Esophagus squamous epithelium (tissue), 5 donors: ENCODE results near the gene GCNT2. TPM values are rescaled to one million over a fixed set of nuclear protein-coding genes. Genes with fewer than 3 reads are reported as not detected.

ENCODE experiments used
- DNase-seq: peaks from one replicate; lab custom pipeline; 2025; lab: John Stamatoyannopoulos, UW
- H3K27ac ChIP-seq, 4 donors: fragments of 200-600 bp; sonication (generic); one replicate each; pipeline ENCODE4 v1.5.1; 2016 to 2019; ENCODE audit warnings: mild to moderate bottlenecking in 1 of 4
- H3K27me3 ChIP-seq, 4 donors: fragments of 200-600 bp; sonication (generic); 1 replicate in 3 of 4; 2 replicates in 1 of 4; pipeline versions ENCODE4 v1.5.1 to v1.6.0; 2017 to 2021; ENCODE audit warnings: antibody characterized with exemption in 1 of 4
- H3K36me3 ChIP-seq, 3 donors: fragments of 200-600 bp; sonication (generic); one replicate each; pipeline ENCODE4 v1.5.1; 2016 to 2019
- H3K4me1 ChIP-seq, 3 donors: fragments of 200-600 bp; sonication (generic); one replicate each; pipeline ENCODE4 v1.5.1; 2017 to 2019
- H3K4me3 ChIP-seq, 4 donors: fragments of 200-600 bp; sonication (generic); 1 replicate in 3 of 4; 2 replicates in 1 of 4; pipeline ENCODE4 v1.5.1; 2016 to 2019; ENCODE audit warnings: mild to moderate bottlenecking in 2 of 4, moderate library complexity in 1 of 4
- H3K9me3 ChIP-seq, 3 donors: fragments of 200-600 bp; sonication (generic); one replicate each; pipeline ENCODE4 v1.5.1; 2016 to 2019
- CTCF ChIP-seq, 6 experiments: fragments of 450-650 bp in 4 of 6; fragments of 200-600 bp in 2 of 6; sonication (generic) in 2 of 6; IDR thresholded peaks; one replicate each; pipeline ENCODE4 v1.5.1; 2016 to 2019; ENCODE audit warnings: antibody characterized with exemption in 6 of 6, mild to moderate bottlenecking in 4 of 6, moderate library complexity in 4 of 6
- POLR2A ChIP-seq, 4 donors: fragments of 450-650 bp; IDR thresholded peaks; one replicate each; pipeline ENCODE4 v1.6.1; 2017; ENCODE audit warnings: antibody characterized with exemption in 4 of 4, mild to moderate bottlenecking in 4 of 4, moderate library complexity in 3 of 4
- WGBS, 2 donors: methylation state at CpG; one replicate each; pipeline ENCODE4 v1.1.5; 2018; 5-methylcytosine and 5-hydroxymethylcytosine counted together
- intact Hi-C: fragments of 100-400 bp; cut with DNase I; formaldehyde crosslinking; loops from one replicate; pipeline ENCODE4 v1.15.0; 2022
- total RNA-seq, 4 donors: library from RNA; depleted of rRNA; stranded (reverse); fragments of >200 nt; gene quantifications; one replicate each; pipeline ENCODE4 v1.1.0, GENCODE V29; 2016
- donor health status: DM: yes; HTN: yes; CAD: no.

GCNT2 gene
- total RNA-seq, 4 donors from 2014 or later, result 6.9 to 17.2 (median 8.9) TPM

- intact Hi-C loops, result no loop called here
- DNase-seq, result no peak
- TF ChIP-seq CTCF (IDR thresholded peaks at IDR 0.05) (no peak), POLR2A (IDR thresholded peaks at IDR 0.05) (no peak)
Measured at GRCh38 chr6:10618409-10618808, 97.3 kb downstream of the GCNT2 start.

GRCh38 chr6:10621213-10621612, 100.1 kb downstream of the GCNT2 start:
- Histone ChIP-seq H3K4me3 (no peak overlapping the region), H3K36me3 (peaks cover 0 to 49% (median 0%) of the 10 kb centered on the region in 3 donors), H3K4me1 (no peaks in the 10 kb centered on the region), H3K27me3 (no peaks in the 10 kb centered on the region), H3K9me3 (no peaks in the 10 kb centered on the region), H3K27ac (no peak overlapping the region)
- no peak for TF ChIP-seq CTCF (IDR thresholded peaks at IDR 0.05)
- TF ChIP-seq POLR2A (IDR thresholded peaks at IDR 0.05), result no peak
- intact Hi-C loops, result no loop called here
- 94 to 98% methylated on average over 5 of the region's 5 CpGs for WGBS, 2 donors
- no peak for DNase-seq

More at GRCh38 chr6:10618409-10618808, 97.3 kb downstream of the GCNT2 start:
- H3K27me3 ChIP-seq, result no peaks in the 10 kb centered on the region
- H3K4me3 ChIP-seq, result no peak overlapping the region
- H3K9me3 ChIP-seq, result no peaks in the 10 kb centered on the region
- 79 to 89% methylated on average over 3 of the region's 3 CpGs for whole genome bisulfite sequencing, 2 donors
- peaks cover 0 to 4% (median 4%) of the 10 kb centered on the region in 3 donors for H3K4me1 ChIP-seq
- no peak overlapping the region for H3K27ac ChIP-seq
- peaks cover 0 to 27% (median 0%) of the 10 kb centered on the region in 3 donors for H3K36me3 ChIP-seq

GRCh38 chr6:10621847-10622246, 100.7 kb downstream of the GCNT2 start:
- Histone ChIP-seq H3K4me3 (no peak overlapping the region), H3K9me3 (no peaks in the 10 kb centered on the region), H3K4me1 (no peaks in the 10 kb centered on the region), H3K27ac (no peak overlapping the region), H3K36me3 (peaks cover 0 to 56% (median 0%) of the 10 kb centered on the region in 3 donors), H3K27me3 (no peaks in the 10 kb centered on the region)
- intact Hi-C loops, result no loop called here
- TF ChIP-seq CTCF (IDR thresholded peaks at IDR 0.05) (no peak), POLR2A (IDR thresholded peaks at IDR 0.05) (no peak)
- WGBS, 2 donors, result 90 to 100% methylated on average over 1 to 2 of the region's 4 CpGs
- no peak for DNase-seq

GRCh38 chr6:10624836-10625235, 103.7 kb downstream of the GCNT2 start:
- Histone ChIP-seq H3K4me1 (no peaks in the 10 kb centered on the region), H3K4me3 (no peak overlapping the region), H3K27ac (no peak overlapping the region), H3K36me3 (peaks cover 0 to 69% (median 0%) of the 10 kb centered on the region in 3 donors), H3K9me3 (no peaks in the 10 kb centered on the region), H3K27me3 (no peaks in the 10 kb centered on the region)
- TF ChIP-seq POLR2A (IDR thresholded peaks at IDR 0.05), result no peak
- TF ChIP-seq CTCF (IDR thresholded peaks at IDR 0.05), result no peak
- WGBS, 2 donors, result 76 to 90% methylated on average over 5 of the region's 5 CpGs
- intact Hi-C loops, result no loop called here
- DNase-seq, result no peak

GRCh38 chr6:10626154-10626741, 105.1 kb downstream of the GCNT2 start:
- TF ChIP-seq CTCF (IDR thresholded peaks at IDR 0.05) (no peak), POLR2A (IDR thresholded peaks at IDR 0.05) (no peak)
- peaks cover 0 to 64% (median 0%) of the 10 kb centered on the region in 3 donors for H3K36me3 ChIP-seq
- H3K9me3 ChIP-seq, result no peaks in the 10 kb centered on the region
- no peak overlapping the region for H3K27ac ChIP-seq
- no peak overlapping the region for H3K4me3 ChIP-seq
- H3K27me3 ChIP-seq, result no peaks in the 10 kb centered on the region
- DNase-seq, result no peak
- H3K4me1 ChIP-seq, result no peaks in the 10 kb centered on the region
- intact Hi-C loops, result no loop called here
- 62 to 84% methylated on average over 7 to 9 of the region's 9 CpGs for WGBS, 2 donors
